ENCODE data around the gene SEMA3F. TPM values are rescaled to one million over a fixed set of nuclear protein-coding genes. Genes with fewer than 3 reads are reported as not detected.

The SEMA3F gene
- total and polyA plus RNA-seq, 10 of the 15 experiments (the other 5 are each of a cell fraction or from before 2014, with no cell fraction given): 0.08 to 0.28 (median 0.12) TPM; not detected in 6

- DNase-seq (ENCODE audit: low read depth, low spot score) (no peak), FAIRE-seq (no peak), ATAC-seq (no peak)
- Histone ChIP-seq H3K79me2 (ENCODE audit: control insufficient read depth, insufficient read depth, low read length) (no peaks in the 10 kb centered on the region), H3K4me3 (no peak overlapping the region), H3K27ac (ENCODE audit: control insufficient read depth, insufficient read depth) (no peak overlapping the region), H3K9ac (ENCODE audit: control insufficient read depth, insufficient read depth, low read length) (no peak overlapping the region), H4K20me1 (ENCODE audit: control insufficient read depth, insufficient read depth) (no peaks in the 10 kb centered on the region), H3K9me3 (replicated peaks; ENCODE audit: control insufficient read depth, insufficient read depth, low read length) (no peaks in the 10 kb centered on the region), H3K36me3 (ENCODE audit: control insufficient read depth in 2 of 2, insufficient read depth in 2 of 2, low read length in 1 of 2) (no peaks in the 10 kb centered on the region), H2AFZ (ENCODE audit: control insufficient read depth, low read depth, low read length) (no peak overlapping the region), H3K4me1 (ENCODE audit: control insufficient read depth, insufficient read depth, low read length) (no peaks in the 10 kb centered on the region), H3K27me3 (replicated peaks in 1 of 2; ENCODE audit: control insufficient read depth in 2 of 2, insufficient read depth in 2 of 2, low read length in 1 of 2) (no peaks in the 10 kb centered on the region), H3K4me2 (ENCODE audit: control insufficient read depth, insufficient read depth) (no peak overlapping the region)
- no peak for TF ChIP-seq NR2F1 (conservative IDR thresholded peaks at IDR 0.05)
- no peak for TF ChIP-seq CBX3 (IDR thresholded peaks at IDR 0.05; ENCODE audit: borderline replicate concordance, low read depth)
- no peak for TF ChIP-seq NBN (IDR thresholded peaks at IDR 0.05)
- TF ChIP-seq MTA3 (IDR thresholded peaks at IDR 0.05; ENCODE audit: borderline replicate concordance, low read length): no peak
- TF ChIP-seq IRF4 (IDR thresholded peaks at IDR 0.05; ENCODE audit: low read depth, low read length): no peak
- TF ChIP-seq ZNF24 (IDR thresholded peaks at IDR 0.05): no peak
- TF ChIP-seq NR2C2 (IDR thresholded peaks at IDR 0.05; ENCODE audit: borderline replicate concordance, control insufficient read depth, insufficient read length, low read depth): no peak
- no peak for TF ChIP-seq SREBF1 (IDR thresholded peaks at IDR 0.05; ENCODE audit: low read length)
- TF ChIP-seq SRF (IDR thresholded peaks at IDR 0.05; ENCODE audit: low read depth in 2 of 2, low read length in 2 of 2): no peak
- no peak for TF ChIP-seq CREM (IDR thresholded peaks at IDR 0.05; ENCODE audit: low read depth)
- no peak for TF ChIP-seq FOXM1 (IDR thresholded peaks at IDR 0.05; ENCODE audit: low read depth, low read length)
- TF ChIP-seq SMAD1 (IDR thresholded peaks at IDR 0.05; ENCODE audit: low read depth, partially characterized antibody): no peak
- TF ChIP-seq BCL11A (IDR thresholded peaks at IDR 0.05; ENCODE audit: low read depth, low read length): no peak
- no peak for TF ChIP-seq HDGF (IDR thresholded peaks at IDR 0.05)
- TF ChIP-seq E2F8 (IDR thresholded peaks at IDR 0.05; ENCODE audit: low read depth, partially characterized antibody): no peak
- TF ChIP-seq CTCF (IDR thresholded peaks at IDR 0.05 in 2 of 3, conservative IDR thresholded peaks at IDR 0.05 in 1 of 3; ENCODE audit: control insufficient read depth in 2 of 3, extremely low read depth in 1 of 3, insufficient read depth in 1 of 3, low read depth in 3 of 3, low read length in 3 of 3): no peak
- ChIA-PET POLR2A (interaction anchor here (0.7 kb wide), 1 partner anchor 36 kb away, joined by 3 read pairs; no protein-coding TSS in a partner anchor), SMC1A (ENCODE audit: uncharacterized antibody, unreplicated experiment) (interaction anchor here (0.6 to 1.1 kb wide), 2 partner anchors 21 to 247 kb away, joined by 3 read pairs; no protein-coding TSS in a partner anchor), RAD21 (ENCODE audit: unreplicated experiment) (interaction anchor here (0.9 kb wide), 1 partner anchor 74 kb away, joined by 4 read pairs; no protein-coding TSS in a partner anchor), CTCF (interaction anchor here (1.3 kb wide), 1 partner anchor 19 kb away, joined by 3 read pairs; the partner anchor contains the start of gene GNAT1)
- WGBS (ENCODE audit: insufficient coverage, insufficient replicate concordance, low lambda C conversion rate, missing lambda C conversion rate): 39% methylated on average over 8 of the region's 8 CpGs
- in situ Hi-C loops (cut with MboI) (no loop called here), intact Hi-C loops (cut with micrococcal nuclease; ENCODE audit: unreplicated experiment) (no loop called here)
- BruUV-seq (replicated peaks): no TSS peak
Observed at GRCh38 chr3:50172626-50173220, 17.6 kb downstream of the SEMA3F start.
